Hematopoietic multipotent progenitor cell treated with erythropoietin and hydrocortisone succinate and interleukin-3 and kit ligand, for 4 days (in vitro differentiated cells): ENCODE measurements around the gene C9orf152.

Experiments used
- DNase-seq: peaks from one replicate; pipeline ENCODE4 v3.0.0-alpha.2; 2015

The C9orf152 gene

GRCh38 chr9:110179734-110180133 is 28.2 kb downstream of the C9orf152 start:
- peak; percentile 71 for DNase-seq

- DNase-seq, result no peak
These were observed 29.7 kb downstream of the C9orf152 start for GRCh38 chr9:110178281-110178680.

GRCh38 chr9:110175275-110175968 is 32.5 kb downstream of the C9orf152 start:
- DNase-seq, result no peak

DNA sequence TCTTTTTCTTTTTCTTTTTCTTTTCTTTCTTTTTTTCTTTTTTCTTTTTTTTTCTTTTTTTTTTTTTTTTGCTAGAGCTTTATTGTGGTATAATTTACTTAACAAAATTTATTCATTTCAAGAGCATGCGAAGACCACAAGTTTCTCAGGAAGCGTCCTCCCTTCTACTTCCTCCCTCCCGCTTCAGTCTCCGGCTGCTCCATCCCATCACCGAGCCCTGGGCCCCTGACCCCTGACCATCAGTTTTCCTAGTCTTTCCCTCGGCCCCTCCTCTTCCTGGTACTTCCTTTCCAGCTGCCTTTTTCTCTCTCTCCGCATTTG is 34.7 kb downstream of the C9orf152 start:
- no peak for DNase-seq

DNA sequence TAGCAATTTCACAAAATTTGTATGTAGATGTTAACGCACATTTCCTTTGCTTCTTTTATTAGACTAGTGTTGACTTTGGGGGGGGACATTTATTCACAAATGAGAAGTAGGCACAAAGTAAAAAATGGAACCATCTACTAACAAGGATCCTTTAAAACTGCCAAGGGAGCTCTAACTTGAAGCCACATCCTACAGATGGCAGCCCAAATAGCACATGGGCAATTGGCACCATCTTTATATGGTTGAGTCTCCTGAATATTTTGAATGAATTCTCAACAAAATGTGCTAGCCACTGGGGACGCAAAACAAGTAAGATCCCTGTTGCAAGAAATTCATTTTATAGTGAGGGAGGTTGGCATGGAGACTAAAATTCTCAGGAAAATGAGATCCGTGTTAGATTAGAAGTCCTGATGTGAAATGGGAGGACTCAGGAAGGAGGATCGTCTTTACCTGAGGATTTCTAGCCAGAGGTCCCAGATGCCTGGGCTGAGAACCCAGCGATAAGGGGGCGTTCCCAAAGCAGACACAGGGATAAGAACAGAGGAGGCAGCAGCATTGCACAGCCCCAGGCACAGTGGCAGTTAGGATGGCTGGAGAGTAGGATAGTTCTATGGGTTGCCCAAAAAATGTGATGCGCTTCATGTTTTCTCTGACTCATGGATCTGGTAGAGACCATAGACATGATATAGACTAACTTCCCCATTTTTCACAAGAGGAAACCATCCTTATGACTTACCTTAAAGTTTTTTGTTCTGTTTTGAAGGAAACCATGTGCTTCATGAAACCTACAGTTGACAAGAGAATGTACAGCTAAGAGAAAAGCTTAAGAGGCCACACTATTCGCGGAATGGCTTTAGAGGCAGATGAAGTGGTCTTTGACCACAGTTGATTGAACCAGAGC is 37.4 kb downstream of the C9orf152 start:
- peak; percentile 63 for DNase-seq

- no peak for DNase-seq
These were observed 39.5 kb downstream of the C9orf152 start for GRCh38 chr9:110168486-110168885.

DNA sequence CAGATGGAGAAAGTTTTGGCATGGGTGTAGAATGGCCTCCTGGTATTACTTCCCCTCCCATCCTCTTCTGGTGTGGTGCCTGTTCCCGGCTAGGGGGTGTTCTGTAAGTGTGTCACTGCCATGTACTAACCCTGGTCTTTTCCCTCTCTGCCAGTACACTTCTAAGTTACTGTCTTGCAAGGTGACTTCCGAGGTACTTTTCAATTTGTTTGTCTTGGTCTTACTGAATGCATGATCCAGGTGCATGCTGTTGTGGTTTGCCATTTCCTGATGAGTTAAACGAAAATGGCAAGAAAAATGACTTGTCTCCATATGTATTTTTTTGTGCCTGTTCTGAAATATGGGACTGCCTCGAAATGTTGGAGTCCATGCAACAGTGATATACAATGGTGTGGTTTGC is 46.0 kb downstream of the C9orf152 start:
- no peak for DNase-seq

- no peak for DNase-seq
These were observed 47.3 kb downstream of the C9orf152 start for GRCh38 chr9:110160685-110161084.

DNA sequence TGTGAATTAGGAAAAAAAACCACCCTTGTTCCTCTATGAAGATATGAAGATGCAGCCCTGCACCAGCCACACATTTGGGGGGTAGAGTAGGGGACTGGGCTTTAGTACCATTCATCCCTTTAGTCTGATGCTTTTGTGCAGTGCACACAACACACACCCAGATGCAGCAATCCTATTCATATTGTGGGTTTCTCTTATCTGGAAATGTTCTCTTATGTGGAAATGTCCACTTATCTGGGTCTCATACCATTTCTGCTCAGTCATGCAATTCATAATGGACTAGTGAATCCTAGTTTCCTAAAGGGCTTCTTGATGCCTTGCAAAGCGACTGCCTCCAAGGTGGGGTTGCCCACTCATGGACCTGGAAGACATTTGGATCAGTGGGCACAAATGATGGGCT is 47.8 kb downstream of the C9orf152 start:
- DNase-seq, result peak; percentile 77

GRCh38 chr9:110157823-110158664 is 49.9 kb downstream of the C9orf152 start:
- DNase-seq, result no peak

GRCh38 chr9:110156902-110157301 is 51.1 kb downstream of the C9orf152 start:
- peak; percentile 97 for DNase-seq

DNA sequence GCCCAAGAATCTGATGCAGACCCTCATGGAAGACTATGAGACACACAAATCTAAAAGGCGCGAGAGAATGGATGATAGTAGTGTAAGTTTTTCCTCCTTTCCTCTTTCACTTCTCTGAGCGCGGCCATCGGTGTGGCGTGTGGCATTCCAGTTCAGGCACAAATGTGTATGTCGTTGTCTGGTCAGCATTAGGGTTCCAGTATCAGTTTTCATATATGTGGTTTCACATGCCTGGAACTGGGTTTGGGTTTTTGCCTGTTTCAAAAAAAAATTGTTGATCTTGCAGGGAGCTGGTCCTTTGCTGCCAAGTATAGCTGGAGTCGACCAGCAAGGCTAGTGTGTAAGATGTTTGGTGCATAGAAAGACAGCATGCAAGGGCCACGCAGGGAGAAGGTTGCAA is 51.5 kb downstream of the C9orf152 start:
- no peak for DNase-seq

DNA sequence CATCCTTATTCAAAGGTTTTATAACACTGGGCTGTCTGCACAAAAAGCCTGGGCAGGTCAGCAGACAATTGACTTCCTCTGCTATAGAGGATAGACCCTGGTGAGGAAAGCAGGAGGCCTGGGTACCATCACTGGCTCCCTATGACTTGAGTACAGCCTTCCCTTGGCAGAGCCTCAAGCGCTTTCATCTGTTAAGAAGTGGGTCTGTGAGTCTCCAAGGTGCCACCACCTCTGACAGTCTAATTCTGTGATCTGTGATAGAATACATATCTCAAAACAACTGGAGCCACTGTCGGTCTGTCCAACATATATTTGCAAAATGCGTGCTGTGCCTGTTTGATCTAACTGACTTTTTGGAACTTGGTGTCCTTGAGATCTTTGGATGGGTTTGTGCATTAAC is 52.2 kb downstream of the C9orf152 start:
- peak; percentile 40 for DNase-seq

GRCh38 chr9:110153431-110153830 is 54.5 kb downstream of the C9orf152 start:
- DNase-seq, result peak; percentile 54

DNA sequence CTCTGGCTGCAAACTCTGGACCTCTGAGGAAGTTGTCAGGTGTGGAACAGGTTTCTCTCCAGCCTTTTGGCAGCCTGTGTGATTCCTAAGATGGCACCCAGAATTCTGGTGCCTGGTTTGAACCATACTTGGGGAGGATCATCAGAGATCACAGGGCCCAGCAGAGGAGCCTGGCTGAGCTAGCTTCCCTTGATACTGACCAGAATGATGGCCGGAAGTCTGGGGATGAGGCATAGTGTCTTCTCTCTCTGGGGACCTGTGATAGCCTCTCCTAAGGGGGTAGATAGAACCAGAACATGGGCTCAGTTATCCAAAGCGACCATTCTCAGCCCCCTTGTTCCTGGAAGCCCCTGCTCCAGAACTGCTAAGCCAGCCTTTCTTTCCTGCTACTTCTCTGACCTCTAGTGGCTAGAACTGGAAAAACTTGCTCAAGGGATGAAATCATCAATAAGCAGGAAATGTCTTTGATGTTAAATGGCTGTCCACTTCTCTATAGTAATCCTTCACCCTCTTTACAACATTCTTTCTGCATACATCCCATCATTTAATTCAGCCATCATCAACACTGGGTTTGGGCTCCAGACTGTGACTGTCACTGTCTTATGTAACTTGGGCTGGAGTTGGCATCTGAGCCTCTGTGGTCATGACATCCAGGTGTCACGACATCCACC is 55.1 kb downstream of the C9orf152 start:
- peak; percentile 89 for DNase-seq
